ENCODE measurements around the gene GTF2F2.

- TF ChIP-seq REST (IDR thresholded peaks at IDR 0.05; ENCODE audit: insufficient read depth in 1 of 2, low read depth in 2 of 2, low read length in 1 of 2) = no peak
- TF ChIP-seq CTCF (IDR thresholded peaks at IDR 0.05) = no peak
- TF ChIP-seq POLR2AphosphoS5 (IDR thresholded peaks at IDR 0.05; ENCODE audit: low read depth, low read length) = no peak
Observed at GRCh38 chr13:45292176-45292575, 171.9 kb downstream of the GTF2F2 start.

Data from Panc1 (cell line).